Measurements from ENCODE around the gene PKN2.

The PKN2 gene

DNA sequence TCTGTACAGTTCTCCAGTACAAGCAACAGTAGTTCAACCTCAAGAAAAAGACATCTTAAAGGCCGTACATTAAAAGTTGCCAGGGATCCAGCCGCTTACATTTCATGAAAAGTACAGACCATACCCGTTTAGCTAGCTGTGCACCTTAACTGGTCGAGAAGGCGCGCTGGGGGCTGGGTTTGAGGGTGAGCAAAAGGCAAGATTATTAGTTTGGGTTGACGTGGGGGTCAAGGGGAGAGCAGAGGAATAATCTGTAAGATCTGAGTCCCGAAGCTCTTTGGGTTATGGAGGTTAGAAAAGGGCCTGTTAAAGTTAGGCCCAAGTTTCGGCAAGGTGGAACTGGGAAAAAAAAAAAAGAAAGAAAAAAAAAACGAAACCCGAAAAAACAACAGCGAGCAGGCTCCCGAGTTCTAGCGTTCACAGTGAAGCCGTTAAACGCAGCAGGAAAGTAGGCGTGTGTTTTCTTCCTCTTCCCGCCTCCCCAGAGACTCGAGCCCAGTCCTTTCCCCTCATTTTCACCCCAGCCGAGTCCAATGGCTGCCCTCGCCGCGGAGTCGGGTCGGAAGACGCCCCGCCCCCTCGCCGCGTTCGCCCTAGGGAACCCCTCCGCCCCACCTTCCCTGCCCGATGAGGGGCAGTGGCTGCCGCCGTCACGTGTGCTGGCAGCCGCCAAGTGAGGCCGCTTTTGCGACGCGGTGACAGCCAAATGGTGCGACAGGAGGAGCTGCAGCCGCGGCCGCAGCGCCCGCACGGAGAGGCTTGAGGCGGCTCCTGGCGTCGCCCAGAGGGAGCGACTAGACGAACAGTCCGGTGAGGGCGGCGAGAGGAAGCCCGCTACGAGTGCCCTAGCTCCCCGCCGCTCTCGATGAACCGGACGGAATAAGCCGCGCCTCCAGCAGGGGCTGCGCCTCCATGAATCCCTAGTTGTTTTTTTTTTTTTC, at the start of gene PKN2:
TSS of gene PKN2 (plus strand) at position 733 of the 941 bp plus-strand sequence. CDS start 308 bp downstream, outside the sequence.
- peak; percentile 91 to 96 (median 94) for DNase-seq (ENCODE audit: low read depth in 2 of 3, low spot score in 2 of 3)

DNA sequence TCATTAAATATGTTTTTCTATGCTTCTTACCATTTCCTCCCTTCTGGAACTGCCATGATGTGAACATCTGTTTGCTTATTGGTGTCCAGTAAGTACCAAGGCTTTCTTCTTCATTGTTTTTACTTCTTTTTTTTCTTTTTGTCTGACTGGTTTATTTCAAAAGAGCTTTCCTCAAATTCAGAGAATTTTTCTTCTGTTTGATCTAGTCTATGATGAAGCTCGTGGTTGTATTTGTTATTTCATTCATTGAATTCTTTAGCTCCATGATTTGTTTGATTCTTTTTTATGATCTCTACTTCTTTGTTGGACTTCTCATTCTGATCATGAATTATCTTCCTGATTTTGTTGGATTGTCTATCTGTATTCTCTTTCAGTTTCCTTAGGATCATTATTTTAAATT, 49.5 kb upstream of the PKN2 start:
- DNase-seq (ENCODE audit: low read depth in 2 of 3, low spot score in 2 of 3), result no peak

DNA sequence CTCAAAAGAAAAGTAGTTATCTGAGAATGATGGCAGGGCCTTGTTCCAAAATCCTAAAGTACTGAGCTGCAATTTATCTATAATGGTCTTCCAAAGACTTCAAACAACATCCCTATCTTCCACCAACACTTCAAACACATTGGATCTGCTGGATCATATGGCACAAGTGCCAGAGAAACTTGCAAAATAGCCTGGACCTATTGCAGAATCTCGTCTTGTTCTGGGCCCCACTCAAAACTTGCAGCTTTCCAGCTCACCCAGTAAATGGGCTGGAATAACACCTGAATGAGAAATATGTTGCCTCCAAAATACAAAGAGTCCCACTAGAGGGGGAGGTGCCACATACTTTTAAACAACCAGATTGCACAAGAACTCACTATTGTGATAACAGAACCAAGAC, 44.0 kb upstream of the PKN2 start:
- DNase-seq (ENCODE audit: low read depth in 2 of 3, low spot score in 2 of 3), result no peak

DNA sequence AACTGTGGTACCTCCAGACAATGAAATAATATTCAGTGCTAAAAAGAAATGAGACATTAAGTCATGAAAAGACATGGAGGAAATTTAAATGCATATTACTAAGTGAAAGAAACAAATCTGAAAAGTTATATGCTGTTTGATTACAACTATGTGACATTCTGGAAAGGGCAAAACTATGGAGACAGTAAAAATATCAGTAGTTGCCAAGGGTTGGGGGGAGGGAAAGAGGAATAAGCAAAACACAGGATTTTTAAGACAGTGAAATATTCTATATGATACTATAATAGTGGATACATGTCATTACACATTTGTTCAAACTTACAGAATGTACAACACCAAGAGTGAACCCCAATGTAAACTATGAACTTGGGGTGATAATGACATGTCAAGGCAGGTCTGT, 38.2 kb upstream of the PKN2 start:
- DNase-seq (ENCODE audit: low read depth in 2 of 3, low spot score in 2 of 3), result no peak

DNA sequence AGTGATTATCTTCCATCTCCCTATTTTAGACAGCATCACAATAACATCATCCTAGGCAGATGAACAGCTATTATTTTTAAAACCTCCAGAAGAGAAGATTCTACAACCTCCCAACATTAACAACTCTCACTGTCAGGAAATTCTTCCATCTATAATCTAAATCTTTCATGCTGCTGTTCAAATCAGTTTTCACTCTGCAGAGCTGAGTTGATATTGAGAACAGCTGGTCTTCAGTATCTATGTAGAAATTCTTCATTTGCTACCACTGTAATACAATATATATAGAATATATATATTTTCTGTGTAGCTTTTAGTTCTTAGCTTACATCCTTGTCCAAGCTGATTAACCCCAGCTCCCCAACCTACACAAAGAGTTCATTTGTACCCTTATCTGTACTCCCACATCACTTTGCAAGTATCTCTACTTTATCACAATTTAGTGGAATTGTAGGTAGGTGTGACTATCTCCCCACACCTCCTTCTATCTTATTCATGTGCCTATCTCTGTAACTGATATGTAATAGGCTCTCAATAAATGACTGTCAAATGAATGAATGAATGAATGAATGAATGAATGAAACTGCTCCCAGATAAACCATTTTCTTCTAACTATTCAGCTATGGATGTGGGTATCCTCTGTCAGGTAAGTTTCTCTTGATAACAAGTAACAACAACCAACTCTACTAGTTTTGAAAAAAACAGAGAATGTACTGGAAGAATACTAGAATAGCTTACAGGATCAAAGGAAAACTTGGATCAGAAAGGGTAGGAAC, 37.4 kb upstream of the PKN2 start:
- DNase-seq (ENCODE audit: low read depth in 2 of 3, low spot score in 2 of 3), result no peak

DNA sequence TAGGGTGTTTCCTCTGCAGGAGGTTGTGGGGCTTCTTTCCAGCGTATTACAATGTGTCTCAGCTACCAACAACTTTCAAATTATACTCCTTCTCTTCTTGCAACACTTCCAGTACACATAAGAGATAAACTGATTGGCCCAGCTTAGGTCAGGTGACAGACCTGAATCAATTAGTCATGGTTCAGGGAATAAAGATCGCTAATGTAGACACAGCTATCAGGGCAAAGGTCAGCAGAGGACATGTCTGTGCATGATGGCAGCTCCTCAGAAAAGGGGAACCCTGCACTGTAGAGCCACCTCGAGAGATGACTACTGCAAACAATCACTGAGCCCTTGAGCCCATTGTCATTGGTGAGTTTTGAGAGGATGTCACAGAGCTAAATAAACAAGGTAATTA, 36.8 kb upstream of the PKN2 start:
- no peak for DNase-seq (ENCODE audit: low read depth in 2 of 3, low spot score in 2 of 3)

DNA sequence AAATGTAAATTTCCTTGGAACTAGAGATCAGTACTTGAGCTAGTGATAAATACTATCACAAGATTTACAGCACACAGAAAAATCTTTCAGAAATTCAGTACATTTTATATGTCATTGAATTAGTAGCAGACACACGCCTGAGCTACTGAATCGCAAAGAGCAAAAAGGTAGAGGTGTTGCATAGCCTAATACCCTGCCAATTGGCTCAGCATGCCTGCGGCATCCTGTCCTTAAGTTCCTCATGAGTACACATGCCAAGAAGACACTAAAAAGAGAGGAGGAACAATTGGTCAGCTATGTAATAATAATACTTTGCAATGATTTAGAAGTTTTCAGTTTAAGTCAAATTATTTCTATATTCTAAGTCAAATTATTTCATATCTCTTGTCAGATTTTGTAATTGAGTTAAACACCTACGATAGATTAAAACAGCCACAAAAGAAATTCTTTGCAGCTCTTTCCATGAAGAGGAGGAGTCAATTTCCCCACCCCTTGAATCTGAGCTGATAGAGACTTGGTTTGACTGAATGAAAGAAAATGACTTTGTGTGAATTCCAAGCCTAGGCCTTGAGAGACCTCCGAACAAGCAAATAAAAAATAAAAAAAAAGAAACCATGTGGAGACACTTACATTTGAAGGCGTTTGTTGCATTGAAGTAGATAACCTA, 36.2 kb upstream of the PKN2 start:
- DNase-seq (ENCODE audit: low read depth in 2 of 3, low spot score in 2 of 3), result no peak

DNA sequence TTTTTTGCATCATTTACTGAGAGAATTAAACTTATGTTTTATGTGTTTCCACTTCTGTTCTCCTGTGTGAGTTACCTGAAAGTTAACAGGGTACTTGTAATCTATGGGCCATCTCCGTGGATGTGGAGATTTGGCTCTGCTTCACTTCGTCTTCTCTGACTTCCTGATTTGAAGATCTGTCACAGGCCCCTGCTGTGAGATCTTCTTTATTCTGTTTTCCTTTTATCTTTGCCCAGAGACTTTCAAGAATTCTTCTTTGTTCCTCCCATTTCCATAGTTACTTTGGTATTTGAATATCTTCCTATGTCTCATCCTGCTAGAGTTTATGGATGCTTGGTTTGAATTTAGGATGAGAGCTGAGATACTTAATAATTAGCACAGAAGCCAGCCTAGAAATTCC, 35.4 kb upstream of the PKN2 start:
- no peak for DNase-seq (ENCODE audit: low read depth in 2 of 3, low spot score in 2 of 3)

DNA sequence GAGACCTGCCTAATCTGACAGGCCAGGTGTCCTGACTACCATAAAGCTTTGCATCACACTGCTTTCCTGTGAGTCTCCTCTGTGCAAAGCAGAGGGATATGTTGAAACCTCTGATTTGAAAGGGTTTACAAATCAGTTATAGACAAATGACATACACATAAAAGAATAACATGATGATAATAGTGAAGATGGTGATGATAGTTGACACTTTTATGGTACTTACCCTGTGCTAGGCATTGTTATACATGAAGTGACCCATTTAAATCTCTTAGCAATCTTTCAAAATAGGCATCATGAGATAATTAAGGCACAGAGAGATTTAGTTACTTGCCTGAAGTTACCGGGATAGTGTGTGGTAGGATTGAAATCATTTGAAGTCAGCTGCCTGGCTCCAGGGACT, 34.1 kb upstream of the PKN2 start:
- DNase-seq (ENCODE audit: low read depth in 2 of 3, low spot score in 2 of 3), result no peak

DNA sequence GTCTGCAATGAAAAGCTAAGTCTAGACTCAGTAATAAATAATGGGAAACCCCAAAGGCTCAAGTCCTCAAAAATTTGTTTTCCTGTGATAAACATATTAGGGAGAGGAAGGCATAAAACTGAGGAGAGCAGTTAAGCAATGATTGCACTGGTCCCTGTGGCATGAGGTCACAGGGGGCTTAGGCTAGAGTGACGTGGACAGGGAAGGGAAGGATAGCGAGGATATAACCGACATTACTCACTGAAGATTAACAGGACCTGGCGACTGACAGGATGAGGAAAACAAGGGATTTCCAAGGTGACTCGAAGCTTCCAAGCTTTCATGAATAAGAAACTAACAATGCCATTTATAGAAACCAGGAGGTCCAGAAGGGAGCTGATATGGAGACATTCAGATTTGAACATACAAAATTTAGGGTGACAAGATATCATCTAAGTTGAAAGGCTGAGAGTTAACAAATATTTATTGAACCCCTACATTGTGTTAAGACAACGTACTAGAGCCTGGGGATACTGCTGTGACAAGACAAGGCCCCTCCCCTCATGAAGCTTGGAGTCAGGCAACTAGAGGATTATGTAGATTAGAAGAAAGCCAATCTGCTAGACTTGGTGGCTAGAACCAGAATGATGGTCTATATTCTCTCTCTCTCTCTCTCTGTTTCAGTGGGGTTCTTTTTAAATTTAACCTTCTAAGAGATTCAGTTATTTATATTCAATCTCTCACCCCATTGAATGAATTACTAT, 33.2 kb upstream of the PKN2 start:
- no peak for DNase-seq (ENCODE audit: low read depth in 2 of 3, low spot score in 2 of 3)

DNA sequence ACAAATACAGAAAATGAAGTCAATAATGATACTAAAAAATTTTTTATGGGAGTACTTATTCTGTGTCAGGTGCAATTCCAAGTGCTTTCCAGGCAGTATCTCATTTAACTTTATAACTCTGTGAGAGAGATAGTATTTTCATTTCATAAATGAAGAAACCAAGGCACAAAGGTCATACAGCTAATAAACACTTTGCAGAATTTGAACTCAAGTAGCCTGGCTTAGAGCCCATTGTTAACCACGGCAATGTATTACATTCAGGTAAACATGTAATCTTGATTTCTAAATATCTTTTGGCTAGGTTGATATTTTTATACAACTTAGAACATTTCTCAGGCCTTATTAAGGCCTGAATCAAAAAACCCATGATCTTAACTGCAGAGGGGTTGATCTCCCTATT, 28.9 kb upstream of the PKN2 start:
- no peak for DNase-seq (ENCODE audit: low read depth in 2 of 3, low spot score in 2 of 3)

DNA sequence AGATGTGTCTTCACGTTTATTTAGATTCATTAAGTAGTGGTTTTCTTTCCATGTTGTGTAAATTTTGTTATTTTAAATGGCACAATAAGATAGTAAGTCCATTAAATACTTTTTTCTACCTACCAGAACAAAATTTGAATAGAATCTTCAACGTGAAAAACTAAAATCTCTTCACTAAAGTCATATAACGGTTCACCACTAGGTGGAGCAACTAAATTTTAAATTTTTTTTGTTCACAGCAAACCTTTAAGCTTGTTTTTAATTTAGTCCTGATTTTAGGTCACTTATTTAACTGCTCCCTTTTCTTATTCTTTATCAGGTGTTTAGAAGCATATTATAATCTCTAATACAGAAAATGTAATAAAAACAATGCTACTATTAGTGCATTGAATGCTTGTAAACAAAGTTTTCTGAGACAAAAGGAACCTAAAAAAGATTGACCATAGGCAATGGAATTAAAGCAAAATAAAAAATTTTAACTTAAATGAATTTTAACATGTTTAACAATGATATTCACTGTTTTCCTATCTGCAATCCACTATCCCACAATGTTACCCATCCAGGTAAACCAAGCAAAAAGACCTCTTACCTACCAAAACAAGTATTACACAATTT, 28.3 kb upstream of the PKN2 start:
- no peak for DNase-seq (ENCODE audit: low read depth in 2 of 3, low spot score in 2 of 3)

DNA sequence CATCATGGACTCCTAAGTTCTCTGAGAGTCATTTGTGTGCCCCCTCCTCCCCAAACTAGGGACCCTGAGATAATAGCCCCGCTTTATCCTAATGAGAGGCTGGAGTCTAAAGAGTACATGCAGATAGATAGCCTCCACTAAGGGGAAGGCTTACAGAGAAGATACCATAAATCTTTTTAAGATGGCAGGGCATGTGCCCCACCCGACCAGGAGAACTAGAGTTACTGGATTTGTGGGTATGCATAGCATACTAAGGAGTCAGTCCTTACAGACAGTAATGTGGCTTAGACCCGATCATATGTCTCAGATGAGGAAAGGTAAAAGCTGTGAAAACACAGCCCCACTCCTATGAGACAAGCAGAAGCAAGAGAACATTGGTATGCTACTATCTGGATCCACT, 25.7 kb upstream of the PKN2 start:
- no peak for DNase-seq (ENCODE audit: low read depth in 2 of 3, low spot score in 2 of 3)

DNA sequence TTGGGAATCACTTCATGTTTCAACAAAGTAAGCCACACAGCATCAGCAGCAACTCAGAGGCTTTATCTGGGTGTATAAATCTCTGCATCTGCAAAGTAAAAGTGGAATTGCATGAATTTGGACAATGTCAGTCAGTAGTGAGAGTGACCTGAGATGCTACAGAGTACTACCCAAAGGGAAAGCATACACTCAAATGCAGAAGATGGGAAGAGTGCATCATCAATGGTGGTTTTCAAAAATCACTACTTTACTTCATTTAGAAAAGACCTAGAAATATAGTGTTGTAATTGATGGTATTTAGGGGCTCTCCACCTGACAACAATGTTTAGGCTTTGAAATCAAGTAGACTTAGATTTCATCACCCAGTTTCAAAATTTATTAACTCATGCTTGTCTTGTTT, 24.5 kb upstream of the PKN2 start:
- DNase-seq (ENCODE audit: low read depth in 2 of 3, low spot score in 2 of 3), result no peak

DNA sequence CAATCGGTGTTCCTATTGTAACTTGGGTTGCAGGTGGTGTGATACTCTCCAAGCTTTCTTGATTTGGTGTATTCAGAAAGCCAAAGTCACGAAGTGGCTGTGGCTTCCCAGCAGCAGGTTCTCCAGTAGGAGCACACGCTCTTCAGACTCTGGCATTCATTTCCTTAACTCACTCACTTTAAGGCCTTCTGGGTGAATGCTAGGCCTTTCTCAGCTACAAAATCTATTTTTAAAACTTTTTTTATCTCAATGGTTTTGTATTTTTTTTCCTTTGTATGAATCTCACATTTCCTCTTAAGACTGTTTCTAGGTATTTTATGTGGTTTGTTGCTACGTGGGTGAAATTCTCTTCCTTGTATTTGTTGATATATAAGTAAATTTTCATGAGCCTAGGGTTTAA, 22.9 kb upstream of the PKN2 start:
- no peak for DNase-seq (ENCODE audit: low read depth in 2 of 3, low spot score in 2 of 3)

DNA sequence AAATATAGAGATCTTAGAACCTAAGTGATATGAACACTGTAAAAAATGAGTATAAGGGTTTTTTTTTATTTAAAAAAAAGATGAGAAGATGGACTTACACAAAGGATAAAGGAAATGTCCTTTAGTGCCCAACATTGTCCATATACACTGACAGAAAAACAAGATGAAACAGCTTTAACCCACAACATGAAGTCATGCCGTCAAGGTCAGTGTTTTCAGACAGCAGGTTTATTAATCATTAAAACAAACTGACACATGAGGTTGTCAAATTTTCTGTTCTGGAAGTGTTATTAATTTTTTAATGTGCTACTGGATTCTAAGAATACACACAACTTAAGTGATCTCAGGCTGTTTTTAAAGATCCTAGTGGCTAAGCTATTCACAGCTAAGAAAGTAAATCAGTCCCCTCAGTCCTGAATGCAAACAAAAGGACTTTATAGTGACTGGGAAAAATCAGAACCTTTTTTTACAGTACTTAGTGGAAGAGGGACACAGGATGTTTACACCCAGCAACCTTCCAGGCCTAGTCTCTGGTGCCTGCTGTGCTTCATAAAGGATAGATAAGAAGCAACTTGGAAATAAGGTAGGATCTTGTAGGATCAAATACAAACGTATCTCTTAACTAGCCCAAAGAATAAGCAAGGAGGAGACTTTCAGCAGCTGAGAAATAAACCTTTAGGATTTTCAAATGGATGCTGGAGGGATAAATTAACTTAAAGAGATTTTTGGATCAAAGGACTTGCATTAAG, 21.9 kb upstream of the PKN2 start:
- DNase-seq (ENCODE audit: low read depth in 2 of 3, low spot score in 2 of 3), result no peak

DNA sequence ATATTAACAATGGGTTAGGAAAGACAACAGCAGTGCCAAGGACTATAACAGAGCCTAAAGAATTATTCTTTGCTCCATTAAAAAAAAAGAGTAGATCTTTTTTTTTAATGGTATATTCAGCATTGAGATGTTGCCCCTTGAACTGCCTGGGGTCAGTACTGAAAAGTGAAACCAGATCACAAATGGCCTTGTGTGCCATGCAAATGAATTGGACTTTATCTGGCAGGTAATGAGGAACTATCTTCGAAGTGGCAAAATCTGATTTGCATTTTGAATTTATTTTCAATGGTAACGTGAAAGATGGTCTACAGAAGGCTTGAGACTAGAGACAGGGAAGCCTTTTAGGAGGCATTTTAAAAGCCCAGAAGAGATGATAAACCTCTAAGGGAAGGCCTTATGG, 21.4 kb upstream of the PKN2 start:
- no peak for DNase-seq (ENCODE audit: low read depth in 2 of 3, low spot score in 2 of 3)

DNA sequence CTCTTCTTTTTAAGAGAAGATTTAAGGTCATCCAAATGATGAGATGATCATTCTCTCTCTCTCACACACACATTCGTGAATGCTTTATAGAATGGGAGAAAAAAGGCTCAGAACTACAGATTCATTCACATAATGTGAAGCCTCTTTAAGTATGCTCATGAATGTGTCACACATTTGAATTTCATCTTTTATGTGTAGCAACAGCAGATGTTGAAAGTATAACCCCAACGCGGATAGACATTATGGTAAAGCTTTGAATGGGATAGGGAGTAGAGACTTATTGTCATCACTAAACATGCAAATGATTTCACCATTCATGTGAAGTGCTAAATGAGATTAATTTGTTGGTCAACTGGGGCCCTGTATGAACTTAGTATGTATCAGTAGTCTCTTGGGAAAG, 15.7 kb upstream of the PKN2 start:
- no peak for DNase-seq (ENCODE audit: low read depth in 2 of 3, low spot score in 2 of 3)

DNA sequence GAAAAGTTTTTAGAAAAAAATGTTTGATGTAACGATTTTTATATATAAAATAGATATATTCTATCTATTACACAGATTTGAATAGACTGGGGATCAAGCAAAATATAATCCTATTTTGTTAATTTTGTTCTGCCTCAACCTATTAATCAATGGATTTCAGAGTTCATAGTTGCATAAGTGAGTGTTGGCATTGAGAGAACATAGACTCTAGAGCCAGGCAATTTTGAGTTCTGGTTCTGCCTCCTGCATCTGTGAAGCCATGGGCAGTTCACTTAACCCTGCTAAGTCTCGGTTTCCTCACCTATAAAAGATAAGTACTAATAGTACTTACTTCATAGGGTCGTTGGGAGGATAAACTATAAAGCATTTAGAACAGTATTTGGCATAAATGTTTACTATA, 13.6 kb upstream of the PKN2 start:
- DNase-seq (ENCODE audit: low read depth in 2 of 3, low spot score in 2 of 3), result no peak

DNA sequence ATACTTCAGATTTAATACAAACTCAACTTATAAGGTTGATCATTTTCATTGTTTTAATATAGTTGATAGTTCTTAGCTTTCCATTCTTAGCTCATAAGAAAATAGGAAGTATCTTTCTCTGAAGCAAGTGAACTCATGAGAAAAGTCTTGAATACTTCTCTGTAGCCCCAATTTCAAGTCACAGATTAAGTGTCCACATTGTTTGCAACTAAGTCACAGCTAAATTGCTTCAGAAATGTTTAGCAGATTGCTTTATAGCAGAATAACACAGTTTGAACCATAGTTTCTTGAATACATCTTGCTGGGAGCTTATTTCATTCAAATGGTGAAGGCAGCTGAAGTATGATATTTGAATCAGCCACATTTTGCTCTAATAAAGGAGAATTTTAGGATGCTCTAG, 10.6 kb upstream of the PKN2 start:
- DNase-seq (ENCODE audit: low read depth in 2 of 3, low spot score in 2 of 3), result no peak
